Stimulated activated CD4-positive, alpha-beta T cell treated with anti-CD3 and anti-CD28 coated beads, Interleukin-1b, Interleukin-23, amount 100 ng/mL, for 1 hour (primary cell): ENCODE results near the gene KLHL21.

Source experiments
- DNase-seq, 2 donors: peaks; one replicate each; pipeline ENCODE4 v3.0.0-alpha.2; 2020; ENCODE audit warnings: low read depth in 2 of 2

KLHL21 gene

GRCh38 chr1:6554907-6555778 lies 47.5 kb downstream of the KLHL21 start, which contains the start of gene TAS1R1:
TAS1R1 (plus strand) TSS chr1:6555307; CDS start chr1:6555374, 67 bp downstream.
- no peak for DNase-seq

- DNase-seq = peak; percentile 89 to 92
Measured at GRCh38 chr1:6554031-6554906, 48.4 kb downstream of the KLHL21 start, which contains the start of gene NOL9. NOL9 (minus strand) TSS chr1:6554513; CDS start chr1:6554502, 11 bp downstream.

- DNase-seq = no peak
Measured at GRCh38 chr1:6547301-6547700, 55.4 kb downstream of the KLHL21 start.

GRCh38 chr1:6546326-6546725 lies 56.3 kb downstream of the KLHL21 start:
- no peak for DNase-seq

GRCh38 chr1:6545276-6546112 lies 57.2 kb downstream of the KLHL21 start:
- DNase-seq = no peak

GRCh38 chr1:6544831-6545230 lies 57.8 kb downstream of the KLHL21 start:
- no peak for DNase-seq
